ENCODE data around the gene OR5A2.

Gene OR5A2

DNA sequence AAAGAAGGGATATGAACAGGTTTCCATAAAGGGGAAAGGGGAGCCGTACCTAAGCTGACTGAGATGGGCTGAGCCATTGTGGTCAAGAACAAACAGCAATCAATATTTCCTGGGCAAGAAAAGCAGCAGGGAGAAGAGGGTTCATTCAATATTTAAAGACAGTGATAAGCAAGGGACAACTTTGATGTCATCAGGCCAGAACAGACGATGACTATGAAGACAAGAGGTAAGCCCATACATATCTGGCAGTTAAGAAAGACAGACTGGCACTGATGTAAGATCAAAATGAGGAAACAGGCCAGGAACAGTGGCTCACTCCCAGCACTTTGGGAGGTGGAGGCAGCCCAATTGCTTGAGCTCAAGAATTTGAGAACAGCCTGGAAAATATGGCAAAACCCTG is 2.4 kb downstream of the OR5A2 start:
- TF ChIP-seq EZH2 (optimal IDR thresholded peaks at IDR 0.05; ENCODE audit: low read depth, low read length), result no peak
- TF ChIP-seq EZH2phosphoT487 (IDR thresholded peaks at IDR 0.05; ENCODE audit: low read length), result no peak
- TF ChIP-seq, protein P1, sequence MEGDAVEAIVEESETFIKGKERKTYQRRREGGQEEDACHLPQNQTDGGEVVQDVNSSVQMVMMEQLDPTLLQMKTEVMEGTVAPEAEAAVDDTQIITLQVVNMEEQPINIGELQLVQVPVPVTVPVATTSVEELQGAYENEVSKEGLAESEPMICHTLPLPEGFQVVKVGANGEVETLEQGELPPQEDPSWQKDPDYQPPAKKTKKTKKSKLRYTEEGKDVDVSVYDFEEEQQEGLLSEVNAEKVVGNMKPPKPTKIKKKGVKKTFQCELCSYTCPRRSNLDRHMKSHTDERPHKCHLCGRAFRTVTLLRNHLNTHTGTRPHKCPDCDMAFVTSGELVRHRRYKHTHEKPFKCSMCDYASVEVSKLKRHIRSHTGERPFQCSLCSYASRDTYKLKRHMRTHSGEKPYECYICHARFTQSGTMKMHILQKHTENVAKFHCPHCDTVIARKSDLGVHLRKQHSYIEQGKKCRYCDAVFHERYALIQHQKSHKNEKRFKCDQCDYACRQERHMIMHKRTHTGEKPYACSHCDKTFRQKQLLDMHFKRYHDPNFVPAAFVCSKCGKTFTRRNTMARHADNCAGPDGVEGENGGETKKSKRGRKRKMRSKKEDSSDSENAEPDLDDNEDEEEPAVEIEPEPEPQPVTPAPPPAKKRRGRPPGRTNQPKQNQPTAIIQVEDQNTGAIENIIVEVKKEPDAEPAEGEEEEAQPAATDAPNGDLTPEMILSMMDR (IDR thresholded peaks at IDR 0.05; ENCODE audit: low read length), result no peak
- H3K27me3 ChIP-seq (replicated peaks; ENCODE audit: insufficient read depth, low read length), result no peaks in the 10 kb centered on the region

DNA sequence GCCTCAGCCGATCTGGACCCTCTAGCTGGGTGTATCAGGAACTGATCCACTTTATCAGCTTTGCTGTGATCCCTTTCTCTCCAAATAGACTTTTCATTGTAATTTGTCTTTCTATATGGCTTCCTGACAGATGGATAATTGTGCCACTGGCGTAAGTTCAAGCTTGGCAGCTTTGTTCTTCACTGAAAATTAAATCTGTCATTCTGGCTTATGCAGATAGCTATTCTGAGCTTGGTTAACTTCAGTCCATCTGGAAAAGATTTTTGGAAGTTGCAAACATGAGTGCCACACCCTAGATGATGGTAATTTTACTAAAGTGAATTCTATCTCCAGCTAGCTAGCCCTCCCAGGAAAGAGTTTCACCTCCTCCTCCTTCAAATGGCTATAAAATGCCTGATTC is 8.1 kb downstream of the OR5A2 start:
- Histone ChIP-seq H3K4me1 (ENCODE audit: low read length) (peaks cover 6% of the 10 kb centered on the region; the same call in 1 of the 2 replicates), H3K4me2 (ENCODE audit: low read depth, low read length) (no peak overlapping the region), H3K9ac (ENCODE audit: low read length) (no peak overlapping the region), H3K27ac (ENCODE audit: low read length) (no peak overlapping the region), H3F3A (ENCODE audit: insufficient read depth, low read length) (no peaks in the 10 kb centered on the region; the same call in 1 of the 2 replicates), H3K27me3 (replicated peaks; ENCODE audit: insufficient read depth, low read length) (no peaks in the 10 kb centered on the region), H3K9me2 (replicated peaks; ENCODE audit: insufficient read depth, low read length) (no peaks in the 10 kb centered on the region), H3K9me3 (replicated peaks; ENCODE audit: insufficient read depth, low read length) (no peaks in the 10 kb centered on the region), H3K36me3 (replicated peaks; ENCODE audit: insufficient read depth, low read length) (no peaks in the 10 kb centered on the region), H4K20me1 (ENCODE audit: insufficient read depth, low read length) (no peaks in the 10 kb centered on the region), H3K79me2 (ENCODE audit: low read length) (no peaks in the 10 kb centered on the region), H3K4me3 (ENCODE audit: low read length) (no peak overlapping the region), H2AFZ (ENCODE audit: low read length) (no peak overlapping the region)
- no peak for DNase-seq
- TF ChIP-seq, protein P1 (IDR thresholded peaks at IDR 0.05; ENCODE audit: low read length), result no peak
- TF ChIP-seq EZH2phosphoT487 (IDR thresholded peaks at IDR 0.05; ENCODE audit: low read length) (no peak), EZH2 (optimal IDR thresholded peaks at IDR 0.05; ENCODE audit: low read depth, low read length) (no peak)

More for the DNA sequence above, 2.4 kb downstream of the OR5A2 start:
- no peaks in the 10 kb centered on the region for H4K20me1 ChIP-seq (ENCODE audit: insufficient read depth, low read length)
- H3F3A ChIP-seq (ENCODE audit: insufficient read depth, low read length), result no peaks in the 10 kb centered on the region
- H3K9me2 ChIP-seq (replicated peaks; ENCODE audit: insufficient read depth, low read length), result no peaks in the 10 kb centered on the region
- no peak overlapping the region for H2AFZ ChIP-seq (ENCODE audit: low read length)
- H3K9me3 ChIP-seq (replicated peaks; ENCODE audit: insufficient read depth, low read length), result no peaks in the 10 kb centered on the region
- H3K4me2 ChIP-seq (ENCODE audit: low read depth, low read length), result no peak overlapping the region
- H3K27ac ChIP-seq (ENCODE audit: low read length), result no peak overlapping the region
- H3K36me3 ChIP-seq (replicated peaks; ENCODE audit: insufficient read depth, low read length), result no peaks in the 10 kb centered on the region
- no peaks in the 10 kb centered on the region for H3K79me2 ChIP-seq (ENCODE audit: low read length)
- H3K4me1 ChIP-seq (ENCODE audit: low read length), result no peaks in the 10 kb centered on the region
- H3K4me3 ChIP-seq (ENCODE audit: low read length), result no peak overlapping the region
- DNase-seq, result no peak
- no peak overlapping the region for H3K9ac ChIP-seq (ENCODE audit: low read length)

DNA sequence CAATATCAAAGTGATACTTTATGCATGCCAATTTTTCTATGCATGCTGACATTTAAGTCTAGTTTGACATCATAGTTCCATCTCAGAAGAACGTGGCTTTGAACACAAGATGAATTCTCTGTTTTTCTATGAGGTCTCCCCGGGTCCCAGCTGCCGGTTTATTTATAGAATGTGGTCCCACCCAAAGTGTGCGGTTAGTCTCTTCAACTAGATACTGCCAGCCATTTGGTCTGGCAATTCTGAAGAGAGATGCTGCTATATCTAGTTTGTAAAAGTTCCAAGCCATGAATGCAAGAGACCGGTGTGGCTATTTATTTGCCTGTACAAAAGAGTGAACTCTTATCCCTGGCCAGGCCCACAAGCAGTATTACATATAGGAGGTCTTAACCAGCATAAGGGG is 9.2 kb downstream of the OR5A2 start:
- peak; percentile 44 for DNase-seq
- H3K4me1 ChIP-seq (ENCODE audit: low read length), result peaks cover 6% of the 10 kb centered on the region; the same call in 1 of the 2 replicates
- no peaks in the 10 kb centered on the region for H3K27me3 ChIP-seq (replicated peaks; ENCODE audit: insufficient read depth, low read length)
- H3K4me2 ChIP-seq (ENCODE audit: low read depth, low read length), result peak overlapping the region; percentile 23; the same call in 1 of the 2 replicates
- no peaks in the 10 kb centered on the region for H4K20me1 ChIP-seq (ENCODE audit: insufficient read depth, low read length)
- H3K4me3 ChIP-seq (ENCODE audit: low read length), result no peak overlapping the region
- H3K27ac ChIP-seq (ENCODE audit: low read length), result no peak overlapping the region
- H3K9ac ChIP-seq (ENCODE audit: low read length), result no peak overlapping the region
- TF ChIP-seq, protein P1 (IDR thresholded peaks at IDR 0.05; ENCODE audit: low read length), result no peak
- TF ChIP-seq EZH2phosphoT487 (IDR thresholded peaks at IDR 0.05; ENCODE audit: low read length), result no peak
- no peak for TF ChIP-seq EZH2 (optimal IDR thresholded peaks at IDR 0.05; ENCODE audit: low read depth, low read length)
- no peaks in the 10 kb centered on the region; the same call in 1 of the 2 replicates for H3F3A ChIP-seq (ENCODE audit: insufficient read depth, low read length)
- no peak overlapping the region; the same call in 1 of the 2 replicates for H2AFZ ChIP-seq (ENCODE audit: low read length)
- no peaks in the 10 kb centered on the region for H3K36me3 ChIP-seq (replicated peaks; ENCODE audit: insufficient read depth, low read length)
- no peaks in the 10 kb centered on the region for H3K79me2 ChIP-seq (ENCODE audit: low read length)
- H3K9me2 ChIP-seq (replicated peaks; ENCODE audit: insufficient read depth, low read length), result no peaks in the 10 kb centered on the region
- no peaks in the 10 kb centered on the region for H3K9me3 ChIP-seq (replicated peaks; ENCODE audit: insufficient read depth, low read length)
